Breast epithelium (tissue), 4 donors: ENCODE measurements around the gene RSBN1L. TPM values are rescaled to one million over a fixed set of nuclear protein-coding genes. Genes with fewer than 3 reads are reported as not detected.

ENCODE experiments used
- DNase-seq, 2 donors: peaks; one replicate each; pipeline ENCODE4 v3.0.0-alpha.2; 2019; ENCODE audit warnings: low spot score in 2 of 2
- H3K27ac ChIP-seq, 2 donors: fragments of 200-600 bp; sonication (generic) in 1 of 2; one replicate each; pipeline ENCODE4 v1.5.1; 2016 to 2019; ENCODE audit warnings: mild to moderate bottlenecking in 1 of 2
- H3K27me3 ChIP-seq, 2 donors: fragments of 200-600 bp; sonication (generic) in 1 of 2; one replicate each; pipeline versions ENCODE4 v1.5.1 to v1.6.0; 2017 to 2019; ENCODE audit warnings: control low read depth in 1 of 2, mild to moderate bottlenecking in 1 of 2
- H3K36me3 ChIP-seq: fragments of 200-600 bp; one replicate; pipeline ENCODE4 v1.5.1; 2019
- H3K4me1 ChIP-seq, 2 donors: fragments of 200-600 bp; sonication (generic); one replicate each; pipeline ENCODE4 v1.5.1; 2016 to 2019; ENCODE audit warnings: control low read depth in 1 of 2
- H3K4me3 ChIP-seq, 3 donors: fragments of 200-600 bp; sonication (generic); 1 replicate in 2 of 3; 2 replicates in 1 of 3; pipeline ENCODE4 v1.5.1; 2016 to 2019; ENCODE audit warnings: mild to moderate bottlenecking in 3 of 3, moderate library complexity in 2 of 3
- H3K9me3 ChIP-seq, 2 donors: fragments of 200-600 bp; sonication (generic) in 1 of 2; one replicate each; pipeline ENCODE4 v1.5.1; 2016 to 2019; ENCODE audit warnings: control low read depth in 1 of 2
- CTCF ChIP-seq, 3 donors: fragments of 450-650 bp; IDR thresholded peaks; one replicate each; pipeline ENCODE4 v1.5.1; 2016 to 2017; ENCODE audit warnings: antibody characterized with exemption in 3 of 3, mild to moderate bottlenecking in 3 of 3, moderate library complexity in 3 of 3
- POLR2A ChIP-seq: fragments of 450-650 bp; IDR thresholded peaks from one replicate; pipeline ENCODE4 v1.6.1; 2016; ENCODE audit warnings: antibody characterized with exemption, mild to moderate bottlenecking, moderate library complexity
- POLR2AphosphoS5 ChIP-seq, 3 donors: sonication (generic); formaldehyde crosslinking; IDR thresholded peaks; one replicate each; pipeline ENCODE4 v1.6.1; 2017; ENCODE audit warnings: antibody characterized with exemption in 3 of 3
- intact Hi-C: fragments of 100-400 bp; cut with DNase I; formaldehyde crosslinking; loops from one replicate; pipeline ENCODE4 v1.15.1; 2023; ENCODE audit warnings: low total_unique reads
- total RNA-seq, 3 donors: library from RNA; depleted of rRNA; stranded (reverse); fragments of >200 nt; gene quantifications; one replicate each; pipeline ENCODE4 v1.1.0, GENCODE V29; 2016

RSBN1L gene
- total RNA-seq, 3 donors from 2014 or later, result 13.9 to 34.5 (median 29.8) TPM

- intact Hi-C loops, result loop anchor here (10.0 kb wide), 1 partner anchor 83 kb away; no protein-coding TSS in a partner anchor
- no peak for TF ChIP-seq POLR2AphosphoS5 (IDR thresholded peaks at IDR 0.05)
- TF ChIP-seq POLR2A, result no peak
- no peak for TF ChIP-seq CTCF (IDR thresholded peaks at IDR 0.05)
- no peaks in the 10 kb centered on the region for H3K4me1 ChIP-seq
- H3K27me3 ChIP-seq, result no peaks in the 10 kb centered on the region
- no peak overlapping the region for H3K4me3 ChIP-seq
- no peak overlapping the region for H3K27ac ChIP-seq
- no peaks in the 10 kb centered on the region for H3K9me3 ChIP-seq
- no peak for DNase-seq
- no peaks in the 10 kb centered on the region for H3K36me3 ChIP-seq
Measured at GRCh38 chr7:77747718-77748117, 51.5 kb downstream of the RSBN1L start.

- intact Hi-C loops, result no loop called here
- Histone ChIP-seq H3K9me3 (no peaks in the 10 kb centered on the region), H3K4me1 (no peaks in the 10 kb centered on the region), H3K36me3 (no peaks in the 10 kb centered on the region), H3K4me3 (no peak overlapping the region), H3K27ac (no peak overlapping the region), H3K27me3 (no peaks in the 10 kb centered on the region)
- TF ChIP-seq POLR2A, result no peak
- DNase-seq, result no peak
Measured at GRCh38 chr7:77752016-77752415, 55.8 kb downstream of the RSBN1L start.

- intact Hi-C loops, result no loop called here
- TF ChIP-seq POLR2AphosphoS5 (IDR thresholded peaks at IDR 0.05) (no peak), POLR2A (no peak), CTCF (IDR thresholded peaks at IDR 0.05) (no peak)
Measured at GRCh38 chr7:77753173-77753572, 56.9 kb downstream of the RSBN1L start.

GRCh38 chr7:77757589-77757988 lies 61.3 kb downstream of the RSBN1L start:
- H3K36me3 ChIP-seq, result no peaks in the 10 kb centered on the region
- intact Hi-C loops, result no loop called here
- no peaks in the 10 kb centered on the region for H3K9me3 ChIP-seq
- no peaks in the 10 kb centered on the region for H3K27me3 ChIP-seq
- no peak for DNase-seq
- TF ChIP-seq CTCF (IDR thresholded peaks at IDR 0.05), result no peak
- no peak for TF ChIP-seq POLR2A
- no peak overlapping the region for H3K27ac ChIP-seq
- no peaks in the 10 kb centered on the region for H3K4me1 ChIP-seq
- H3K4me3 ChIP-seq, result no peak overlapping the region

More at GRCh38 chr7:77753173-77753572, 56.9 kb downstream of the RSBN1L start:
- Histone ChIP-seq H3K9me3 (no peaks in the 10 kb centered on the region), H3K36me3 (no peaks in the 10 kb centered on the region), H3K4me1 (no peaks in the 10 kb centered on the region), H3K4me3 (no peak overlapping the region), H3K27me3 (no peaks in the 10 kb centered on the region), H3K27ac (no peak overlapping the region)
- DNase-seq, result no peak

- intact Hi-C loops, result no loop called here
- Histone ChIP-seq H3K27me3 (no peaks in the 10 kb centered on the region), H3K4me1 (no peaks in the 10 kb centered on the region), H3K4me3 (no peak overlapping the region), H3K27ac (peak overlapping the region in 1 of 2 donors; percentile 2), H3K36me3 (no peaks in the 10 kb centered on the region), H3K9me3 (no peaks in the 10 kb centered on the region)
- DNase-seq, result peak in 1 of 2 donors; percentile 49
- TF ChIP-seq POLR2AphosphoS5 (IDR thresholded peaks at IDR 0.05) (no peak), CTCF (IDR thresholded peaks at IDR 0.05) (peak; percentile 76 to 87 (median 86))
Measured at GRCh38 chr7:77759294-77759889, 63.1 kb downstream of the RSBN1L start.
